ENCODE measurements around the gene MSX2. TPM values are rescaled to one million over a fixed set of nuclear protein-coding genes. Genes with fewer than 3 reads are reported as not detected.

MSX2 gene
- total RNA-seq, 1 donor from 2014 or later = 0.56 TPM

DNA sequence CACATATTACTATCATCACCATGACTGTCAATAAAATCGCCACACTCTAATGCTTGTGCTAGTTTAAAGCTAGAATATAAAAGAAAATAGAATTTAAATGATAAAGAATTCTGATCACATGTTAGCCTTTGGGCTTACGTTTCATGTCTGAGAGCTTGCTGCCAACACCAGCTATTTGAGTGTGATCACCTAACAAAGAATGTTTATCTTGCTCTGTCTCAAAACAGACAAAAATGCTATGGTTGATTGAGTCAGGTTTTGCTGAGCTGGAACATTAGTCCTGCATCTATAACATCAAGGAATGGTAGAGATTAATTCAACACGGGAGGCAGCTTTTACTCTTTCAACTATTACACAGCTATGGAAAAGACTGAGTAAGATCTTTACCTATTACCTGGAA lies 50.7 kb downstream of the MSX2 start:
- no peak overlapping the region for H3K27ac Mint-ChIP-seq (ENCODE audit: unreplicated experiment)
- no peaks in the 10 kb centered on the region for H3K27me3 Mint-ChIP-seq (ENCODE audit: unreplicated experiment)
- TF ChIP-seq, protein P1, sequence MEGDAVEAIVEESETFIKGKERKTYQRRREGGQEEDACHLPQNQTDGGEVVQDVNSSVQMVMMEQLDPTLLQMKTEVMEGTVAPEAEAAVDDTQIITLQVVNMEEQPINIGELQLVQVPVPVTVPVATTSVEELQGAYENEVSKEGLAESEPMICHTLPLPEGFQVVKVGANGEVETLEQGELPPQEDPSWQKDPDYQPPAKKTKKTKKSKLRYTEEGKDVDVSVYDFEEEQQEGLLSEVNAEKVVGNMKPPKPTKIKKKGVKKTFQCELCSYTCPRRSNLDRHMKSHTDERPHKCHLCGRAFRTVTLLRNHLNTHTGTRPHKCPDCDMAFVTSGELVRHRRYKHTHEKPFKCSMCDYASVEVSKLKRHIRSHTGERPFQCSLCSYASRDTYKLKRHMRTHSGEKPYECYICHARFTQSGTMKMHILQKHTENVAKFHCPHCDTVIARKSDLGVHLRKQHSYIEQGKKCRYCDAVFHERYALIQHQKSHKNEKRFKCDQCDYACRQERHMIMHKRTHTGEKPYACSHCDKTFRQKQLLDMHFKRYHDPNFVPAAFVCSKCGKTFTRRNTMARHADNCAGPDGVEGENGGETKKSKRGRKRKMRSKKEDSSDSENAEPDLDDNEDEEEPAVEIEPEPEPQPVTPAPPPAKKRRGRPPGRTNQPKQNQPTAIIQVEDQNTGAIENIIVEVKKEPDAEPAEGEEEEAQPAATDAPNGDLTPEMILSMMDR (IDR thresholded peaks at IDR 0.05; ENCODE audit: unreplicated experiment) = no peak
- no peaks in the 10 kb centered on the region for H3K4me1 Mint-ChIP-seq (ENCODE audit: unreplicated experiment)
- H3K4me3 Mint-ChIP-seq (ENCODE audit: unreplicated experiment) = no peak overlapping the region
- H3K36me3 Mint-ChIP-seq (ENCODE audit: low read depth, unreplicated experiment) = no peaks in the 10 kb centered on the region
- H3K9me3 Mint-ChIP-seq (ENCODE audit: unreplicated experiment) = no peaks in the 10 kb centered on the region
- DNase-seq (ENCODE audit: low spot score) = no peak

- Mint-ChIP-seq H3K4me3 (ENCODE audit: unreplicated experiment) (no peak overlapping the region), H3K36me3 (ENCODE audit: low read depth, unreplicated experiment) (no peaks in the 10 kb centered on the region), H3K27ac (ENCODE audit: unreplicated experiment) (no peak overlapping the region), H3K4me1 (ENCODE audit: unreplicated experiment) (no peaks in the 10 kb centered on the region), H3K9me3 (ENCODE audit: unreplicated experiment) (no peaks in the 10 kb centered on the region), H3K27me3 (ENCODE audit: unreplicated experiment) (no peaks in the 10 kb centered on the region)
- TF ChIP-seq, protein P1 (IDR thresholded peaks at IDR 0.05; ENCODE audit: unreplicated experiment) = no peak
- DNase-seq (ENCODE audit: low spot score) = no peak
These were observed 52.7 kb downstream of the MSX2 start for GRCh38 chr5:174777111-174777510.

GRCh38 chr5:174777583-174777982 lies 53.2 kb downstream of the MSX2 start:
- DNase-seq (ENCODE audit: low spot score) = no peak
- H3K9me3 Mint-ChIP-seq (ENCODE audit: unreplicated experiment) = no peaks in the 10 kb centered on the region
- H3K4me1 Mint-ChIP-seq (ENCODE audit: unreplicated experiment) = no peaks in the 10 kb centered on the region
- H3K27me3 Mint-ChIP-seq (ENCODE audit: unreplicated experiment) = no peaks in the 10 kb centered on the region
- H3K4me3 Mint-ChIP-seq (ENCODE audit: unreplicated experiment) = no peak overlapping the region
- no peak overlapping the region for H3K27ac Mint-ChIP-seq (ENCODE audit: unreplicated experiment)
- H3K36me3 Mint-ChIP-seq (ENCODE audit: low read depth, unreplicated experiment) = no peaks in the 10 kb centered on the region
- TF ChIP-seq, protein P1 (IDR thresholded peaks at IDR 0.05; ENCODE audit: unreplicated experiment) = no peak

Small RNA genes within 50 kb of the gene (microRNA-seq; reads per million reads assigned to microRNA genes)
- 0.28 reads per million for gene MIR4634 (ENCODE audit: unreplicated experiment)
